ENCODE measurements around the gene AKTIP. TPM values are rescaled to one million over a fixed set of nuclear protein-coding genes. Genes with fewer than 3 reads are reported as not detected.
A peak's percentile ranks its signal among the peaks of the same experiment; 100 is the strongest.
"Not testable (repeated sequence)": the region's sequence is repeated elsewhere in the genome, so short reads cannot be mapped to it uniquely, and the experiment has no call there.

AKTIP gene
- total RNA-seq, 1 donor from 2014 or later = 49.0 TPM

- DNase-seq = peak; percentile 99
Observed at GRCh38 chr16:53515259-53515658, 12.2 kb upstream of the AKTIP start.

GRCh38 chr16:53512795-53513194 is 9.8 kb upstream of the AKTIP start:
- DNase-seq = not testable (repeated sequence)

GRCh38 chr16:53511403-53512280 is 8.6 kb upstream of the AKTIP start:
- DNase-seq = peak; percentile 17

GRCh38 chr16:53511084-53511402 is 8.0 kb upstream of the AKTIP start:
- no peak for DNase-seq

GRCh38 chr16:53510704-53511070 is 7.7 kb upstream of the AKTIP start:
- no peak for DNase-seq

- DNase-seq = peak; percentile 92
Observed at GRCh38 chr16:53509906-53510703, 7.1 kb upstream of the AKTIP start.

GRCh38 chr16:53507464-53508179 is 4.6 kb upstream of the AKTIP start:
- DNase-seq = no peak

- no peak for DNase-seq
Observed at GRCh38 chr16:53506254-53506653, 3.2 kb upstream of the AKTIP start.

- peak; percentile 94 for DNase-seq
Observed at GRCh38 chr16:53504665-53505064, 1.7 kb upstream of the AKTIP start.

- DNase-seq = peak; percentile 81
Observed at GRCh38 chr16:53503991-53504663, 1.1 kb upstream of the AKTIP start.

- DNase-seq = peak; percentile 100
Observed at GRCh38 chr16:53503270-53503923, 388 bp upstream of the AKTIP start.

- DNase-seq = peak; percentile 24
Observed at GRCh38 chr16:53501216-53501859, 1.7 kb downstream of the AKTIP start.

GRCh38 chr16:53498984-53499383 is 4.0 kb downstream of the AKTIP start:
- no peak for DNase-seq

GRCh38 chr16:53495325-53495724 is 7.7 kb downstream of the AKTIP start:
- no peak for DNase-seq

- DNase-seq = no peak
Observed at GRCh38 chr16:53494636-53495035, 8.4 kb downstream of the AKTIP start.

- DNase-seq = no peak
Observed at GRCh38 chr16:53492503-53492902, 10.5 kb downstream of the AKTIP start.

GRCh38 chr16:53489755-53490154 is 13.3 kb downstream of the AKTIP start:
- no peak for DNase-seq

GRCh38 chr16:53486230-53486629 is 16.8 kb downstream of the AKTIP start:
- no peak for DNase-seq

- DNase-seq = no peak
Observed at GRCh38 chr16:53484542-53484941, 18.5 kb downstream of the AKTIP start.

GRCh38 chr16:53482123-53482522 is 20.9 kb downstream of the AKTIP start:
- DNase-seq = peak; percentile 75

GRCh38 chr16:53480394-53480793 is 22.6 kb downstream of the AKTIP start:
- DNase-seq = no peak

- DNase-seq = no peak
Observed at GRCh38 chr16:53478965-53479364, 24.0 kb downstream of the AKTIP start.
